22Rv1 (cell line): ENCODE results near the gene APOE.

ENCODE experiments used
- H3K27ac ChIP-seq: fragments of 450-650 bp; 2 replicates; pipeline ENCODE4 v1.5.1; 2017
- CTCF ChIP-seq: fragments of 450-650 bp; IDR thresholded peaks from 2 replicates; pipeline ENCODE4 v1.5.1; 2017; ENCODE audit warnings: mild to moderate bottlenecking
- ZFX ChIP-seq: fragments of 450-650 bp; IDR thresholded peaks from 2 replicates; pipeline ENCODE4 v1.6.1; 2017; ENCODE audit warnings: antibody characterized with exemption, borderline replicate concordance

APOE gene

GRCh38 chr19:44867578-44867977, 38.0 kb upstream of the APOE start:
- H3K27ac ChIP-seq, result no peak overlapping the region
- TF ChIP-seq ZFX (no peak), CTCF (no peak)

GRCh38 chr19:44869733-44870470, 35.7 kb upstream of the APOE start:
- TF ChIP-seq ZFX (no peak), CTCF (no peak)
- H3K27ac ChIP-seq, result no peak overlapping the region

GRCh38 chr19:44871809-44872208, 33.8 kb upstream of the APOE start:
- TF ChIP-seq CTCF (no peak), ZFX (no peak)
- H3K27ac ChIP-seq, result no peak overlapping the region

GRCh38 chr19:44872661-44873060, 32.9 kb upstream of the APOE start:
- no peak for TF ChIP-seq ZFX
- TF ChIP-seq CTCF, result no peak

GRCh38 chr19:44874317-44874716, 31.3 kb upstream of the APOE start:
- no peak overlapping the region for H3K27ac ChIP-seq
- TF ChIP-seq ZFX (no peak), CTCF (no peak)

More at GRCh38 chr19:44872661-44873060, 32.9 kb upstream of the APOE start:
- H3K27ac ChIP-seq, result no peak overlapping the region

- H3K27ac ChIP-seq, result no peak overlapping the region
- TF ChIP-seq ZFX, result no peak
- no peak for TF ChIP-seq CTCF
Observed at GRCh38 chr19:44875666-44876451, 29.7 kb upstream of the APOE start.

GRCh38 chr19:44876930-44877535, 28.6 kb upstream of the APOE start:
- H3K27ac ChIP-seq, result no peak overlapping the region
- TF ChIP-seq CTCF (no peak), ZFX (no peak)
